Measurements from ENCODE around the gene EEF1AKMT2.

DNA sequence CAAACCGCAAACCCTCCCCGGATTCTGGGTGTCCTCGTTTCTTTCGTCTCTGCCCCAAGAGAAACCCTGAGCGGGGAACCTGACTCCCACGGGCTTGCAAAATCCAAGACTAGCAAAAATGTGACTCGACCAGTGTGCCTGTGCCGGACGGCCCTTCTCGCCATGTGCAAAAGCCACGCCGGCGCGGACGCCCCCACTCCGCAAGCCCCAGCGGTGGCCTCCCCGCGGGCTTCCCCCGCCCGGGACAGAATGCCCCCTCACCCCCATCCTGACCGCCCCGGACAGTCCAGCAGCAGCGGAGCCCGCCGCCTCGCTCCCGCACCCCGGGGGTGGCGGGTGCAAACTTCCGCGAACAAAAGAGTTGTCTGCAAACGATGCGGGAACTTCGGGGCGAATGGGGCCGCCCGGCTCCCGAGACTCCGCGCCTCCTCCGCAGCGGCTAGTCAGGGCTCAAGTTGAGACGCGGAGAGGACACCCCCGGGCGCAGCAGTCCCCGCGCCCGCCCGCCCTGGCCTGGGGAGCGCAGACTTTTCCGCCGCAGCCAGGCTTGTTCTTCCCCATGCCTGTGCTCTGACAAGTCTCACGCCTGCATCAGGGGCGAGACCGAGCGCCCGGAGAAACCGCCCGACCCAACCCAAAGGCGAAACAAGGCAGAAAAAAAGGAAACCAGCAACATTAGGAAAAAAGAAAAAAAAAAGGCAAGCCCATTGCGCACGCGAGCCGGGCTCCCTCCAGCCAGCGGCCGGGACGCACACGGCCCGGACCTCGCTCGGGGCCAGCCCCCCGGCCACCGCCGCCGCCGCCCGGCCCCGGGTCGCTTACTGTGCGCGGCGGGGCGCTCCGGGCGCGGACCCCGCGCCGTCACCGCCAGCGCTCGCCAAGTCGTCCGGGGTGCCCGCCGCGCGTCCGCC, 48.2 kb downstream of the EEF1AKMT2 start:
- TF ChIP-seq, protein P1, sequence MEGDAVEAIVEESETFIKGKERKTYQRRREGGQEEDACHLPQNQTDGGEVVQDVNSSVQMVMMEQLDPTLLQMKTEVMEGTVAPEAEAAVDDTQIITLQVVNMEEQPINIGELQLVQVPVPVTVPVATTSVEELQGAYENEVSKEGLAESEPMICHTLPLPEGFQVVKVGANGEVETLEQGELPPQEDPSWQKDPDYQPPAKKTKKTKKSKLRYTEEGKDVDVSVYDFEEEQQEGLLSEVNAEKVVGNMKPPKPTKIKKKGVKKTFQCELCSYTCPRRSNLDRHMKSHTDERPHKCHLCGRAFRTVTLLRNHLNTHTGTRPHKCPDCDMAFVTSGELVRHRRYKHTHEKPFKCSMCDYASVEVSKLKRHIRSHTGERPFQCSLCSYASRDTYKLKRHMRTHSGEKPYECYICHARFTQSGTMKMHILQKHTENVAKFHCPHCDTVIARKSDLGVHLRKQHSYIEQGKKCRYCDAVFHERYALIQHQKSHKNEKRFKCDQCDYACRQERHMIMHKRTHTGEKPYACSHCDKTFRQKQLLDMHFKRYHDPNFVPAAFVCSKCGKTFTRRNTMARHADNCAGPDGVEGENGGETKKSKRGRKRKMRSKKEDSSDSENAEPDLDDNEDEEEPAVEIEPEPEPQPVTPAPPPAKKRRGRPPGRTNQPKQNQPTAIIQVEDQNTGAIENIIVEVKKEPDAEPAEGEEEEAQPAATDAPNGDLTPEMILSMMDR (IDR thresholded peaks at IDR 0.05): no peak
- TF ChIP-seq POLR2A (IDR thresholded peaks at IDR 0.05): no peak
